Measurements from ENCODE around the gene IER5.

The IER5 gene

DNA sequence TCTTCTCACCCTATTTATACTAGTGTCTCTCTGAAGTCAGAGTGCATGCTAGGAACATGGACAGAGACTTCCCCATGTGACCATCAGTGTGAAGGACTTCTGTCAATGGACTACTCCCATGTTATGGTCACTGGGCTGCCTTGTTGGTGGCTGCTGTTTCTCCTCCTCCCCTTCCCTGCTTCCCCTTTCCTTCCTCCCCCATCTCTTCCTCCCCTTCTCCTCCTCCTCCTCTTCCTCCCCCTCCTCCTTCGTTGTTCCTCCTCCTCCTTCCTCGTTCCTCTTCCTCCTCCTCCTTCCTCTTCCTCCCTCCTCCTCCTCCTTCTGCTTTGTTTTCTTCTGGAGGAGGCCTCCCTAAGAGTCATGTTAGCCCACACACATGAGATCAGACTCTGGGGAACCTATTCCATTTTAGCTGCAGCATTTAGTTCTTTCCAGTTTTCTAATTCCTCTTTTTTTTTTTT, 35.8 kb downstream of the IER5 start:
- no peak for DNase-seq (ENCODE audit: low read depth)
- TF ChIP-seq, protein P1, sequence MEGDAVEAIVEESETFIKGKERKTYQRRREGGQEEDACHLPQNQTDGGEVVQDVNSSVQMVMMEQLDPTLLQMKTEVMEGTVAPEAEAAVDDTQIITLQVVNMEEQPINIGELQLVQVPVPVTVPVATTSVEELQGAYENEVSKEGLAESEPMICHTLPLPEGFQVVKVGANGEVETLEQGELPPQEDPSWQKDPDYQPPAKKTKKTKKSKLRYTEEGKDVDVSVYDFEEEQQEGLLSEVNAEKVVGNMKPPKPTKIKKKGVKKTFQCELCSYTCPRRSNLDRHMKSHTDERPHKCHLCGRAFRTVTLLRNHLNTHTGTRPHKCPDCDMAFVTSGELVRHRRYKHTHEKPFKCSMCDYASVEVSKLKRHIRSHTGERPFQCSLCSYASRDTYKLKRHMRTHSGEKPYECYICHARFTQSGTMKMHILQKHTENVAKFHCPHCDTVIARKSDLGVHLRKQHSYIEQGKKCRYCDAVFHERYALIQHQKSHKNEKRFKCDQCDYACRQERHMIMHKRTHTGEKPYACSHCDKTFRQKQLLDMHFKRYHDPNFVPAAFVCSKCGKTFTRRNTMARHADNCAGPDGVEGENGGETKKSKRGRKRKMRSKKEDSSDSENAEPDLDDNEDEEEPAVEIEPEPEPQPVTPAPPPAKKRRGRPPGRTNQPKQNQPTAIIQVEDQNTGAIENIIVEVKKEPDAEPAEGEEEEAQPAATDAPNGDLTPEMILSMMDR (IDR thresholded peaks at IDR 0.05; ENCODE audit: insufficient read depth, low read depth, low read length, missing control alignments): no peak
- H3K4me3 ChIP-seq (ENCODE audit: low read depth, low read length): no peak overlapping the region

DNA sequence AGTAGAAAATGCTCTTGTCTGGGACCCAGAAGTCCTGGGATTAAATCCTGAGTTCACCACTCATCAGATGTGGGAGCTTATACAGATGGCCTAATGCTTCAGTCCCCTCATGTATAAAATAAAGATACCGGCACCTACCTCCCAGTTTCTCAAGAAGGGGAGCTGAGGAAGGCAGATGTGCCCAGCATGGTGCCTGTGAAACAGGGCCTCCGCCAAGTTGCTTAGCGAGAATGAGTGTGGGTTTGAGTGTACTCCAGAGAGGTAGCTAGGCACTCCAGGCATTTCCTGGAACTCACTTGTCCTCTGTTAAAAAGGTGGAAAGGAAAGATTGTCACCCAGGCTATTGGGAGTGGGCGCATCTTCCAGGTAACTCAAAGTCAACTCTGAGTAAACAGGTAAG, 37.8 kb downstream of the IER5 start:
- no peak for DNase-seq (ENCODE audit: low read depth)
- H3K4me3 ChIP-seq (ENCODE audit: low read depth, low read length): no peak overlapping the region
- TF ChIP-seq, protein P1 (IDR thresholded peaks at IDR 0.05; ENCODE audit: insufficient read depth, low read depth, low read length, missing control alignments): no peak

DNA sequence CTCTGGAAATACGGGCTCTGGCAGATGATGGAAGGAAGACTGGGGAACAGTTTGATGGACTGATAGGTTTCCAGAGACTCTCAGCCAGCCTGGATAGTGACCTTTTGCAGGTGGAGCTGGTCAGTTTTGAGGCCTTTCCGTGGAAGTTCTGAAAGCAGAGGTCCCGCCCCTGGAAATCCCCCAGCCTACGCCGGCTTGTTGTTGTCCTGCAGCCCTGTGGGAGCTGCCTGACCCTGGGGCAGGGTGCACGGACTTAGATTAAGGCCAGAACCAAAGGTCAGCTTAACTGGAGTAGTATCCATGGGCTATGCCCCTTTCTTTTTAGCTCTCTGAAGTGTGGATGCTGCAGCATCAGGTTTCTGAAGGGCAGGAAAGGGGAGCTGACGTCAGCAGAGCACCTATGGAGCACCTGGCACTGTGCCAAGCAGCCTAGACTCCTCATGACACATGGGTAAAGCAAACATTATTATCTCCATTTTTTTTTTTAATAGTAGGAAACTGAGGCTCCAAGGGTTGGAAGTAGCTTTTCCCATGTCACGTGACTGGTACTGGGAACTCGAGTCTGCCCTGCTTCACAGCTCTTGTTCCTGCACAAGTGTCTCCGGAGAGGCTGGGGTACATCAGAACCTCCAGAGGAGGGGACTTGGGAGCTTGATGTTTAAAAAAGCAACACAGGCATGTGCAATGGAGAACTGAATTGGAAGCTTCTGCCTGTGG, 38.5 kb downstream of the IER5 start:
- H3K4me3 ChIP-seq (ENCODE audit: low read depth, low read length): no peak overlapping the region
- TF ChIP-seq, protein P1 (IDR thresholded peaks at IDR 0.05; ENCODE audit: insufficient read depth, low read depth, low read length, missing control alignments): no peak
- no peak for DNase-seq (ENCODE audit: low read depth)

DNA sequence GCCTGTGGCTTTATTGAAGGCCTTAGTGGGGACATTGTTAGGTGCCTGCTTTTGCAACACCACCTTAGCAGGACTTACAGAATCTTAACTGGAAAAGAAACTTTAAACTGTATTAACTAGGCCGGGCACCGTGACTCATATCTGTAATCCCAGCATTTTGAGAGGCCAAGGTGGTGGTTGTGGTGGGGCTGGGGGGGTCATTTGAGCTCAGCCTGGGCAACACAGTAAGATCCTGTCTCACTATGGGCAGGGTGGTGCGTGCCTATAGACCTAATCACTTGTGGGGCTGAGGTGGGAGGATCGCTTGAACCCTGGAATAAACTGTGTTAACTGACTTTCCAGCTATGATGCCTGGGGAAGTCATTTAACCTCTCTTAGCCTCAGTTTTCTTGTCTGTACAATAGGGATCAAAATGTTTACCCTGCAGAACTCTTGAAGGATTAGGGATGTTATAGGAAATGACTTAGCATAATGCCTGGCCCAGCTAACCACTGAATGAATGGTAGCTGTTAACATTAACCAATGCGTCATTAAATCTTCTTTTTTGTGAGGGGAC, 39.5 kb downstream of the IER5 start:
- peak; percentile 72 for DNase-seq (ENCODE audit: low read depth)
- H3K4me3 ChIP-seq (ENCODE audit: low read depth, low read length): no peak overlapping the region
- TF ChIP-seq, protein P1 (IDR thresholded peaks at IDR 0.05; ENCODE audit: insufficient read depth, low read depth, low read length, missing control alignments): no peak

DNA sequence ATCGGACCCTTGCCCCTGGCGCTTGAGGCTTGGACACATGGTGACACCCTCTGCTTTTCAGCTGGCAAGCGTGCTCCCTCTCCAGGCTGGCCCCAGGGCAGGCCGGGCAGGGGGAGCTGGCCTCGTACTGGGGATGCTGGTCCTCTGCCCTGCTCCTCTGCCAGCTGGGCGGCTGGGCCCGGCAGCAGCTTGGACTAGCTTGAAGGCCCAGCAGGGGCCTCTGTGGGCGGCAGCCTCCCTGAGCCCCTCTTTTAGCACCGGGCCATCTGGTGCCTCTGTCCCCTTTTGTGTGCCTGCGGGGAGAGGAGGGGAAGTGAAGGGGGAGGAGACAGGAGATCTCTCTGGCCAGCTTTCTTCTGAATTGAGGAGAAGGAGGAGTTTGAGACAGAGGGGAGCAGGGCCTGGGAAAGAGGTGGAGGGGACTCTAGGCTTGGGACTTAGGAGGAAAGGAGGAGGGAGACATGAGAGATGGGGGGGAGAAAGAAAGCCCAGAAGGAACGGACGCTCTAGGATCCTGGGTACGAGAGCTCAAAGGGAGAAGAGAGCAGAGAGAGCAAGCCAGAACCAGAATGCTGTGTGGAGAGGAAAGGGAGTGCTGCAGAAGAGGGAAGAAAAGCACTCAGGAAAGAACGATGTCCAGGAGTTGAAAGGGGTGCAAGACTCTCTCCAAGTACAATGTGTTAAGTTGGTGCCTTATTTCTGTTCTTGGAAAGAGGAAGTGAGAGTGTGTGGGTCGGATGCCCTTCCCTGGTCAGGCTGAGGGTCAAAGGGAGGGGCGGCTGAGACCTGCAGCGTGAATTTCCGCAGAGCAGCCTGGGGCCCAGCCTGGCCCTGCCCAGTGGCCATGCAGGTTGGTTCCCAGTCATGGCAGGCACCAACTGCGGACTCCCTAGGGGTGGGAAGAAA, 40.3 kb downstream of the IER5 start:
- TF ChIP-seq, protein P1 (IDR thresholded peaks at IDR 0.05; ENCODE audit: insufficient read depth, low read depth, low read length, missing control alignments): no peak
- peak; percentile 86 for DNase-seq (ENCODE audit: low read depth)

DNA sequence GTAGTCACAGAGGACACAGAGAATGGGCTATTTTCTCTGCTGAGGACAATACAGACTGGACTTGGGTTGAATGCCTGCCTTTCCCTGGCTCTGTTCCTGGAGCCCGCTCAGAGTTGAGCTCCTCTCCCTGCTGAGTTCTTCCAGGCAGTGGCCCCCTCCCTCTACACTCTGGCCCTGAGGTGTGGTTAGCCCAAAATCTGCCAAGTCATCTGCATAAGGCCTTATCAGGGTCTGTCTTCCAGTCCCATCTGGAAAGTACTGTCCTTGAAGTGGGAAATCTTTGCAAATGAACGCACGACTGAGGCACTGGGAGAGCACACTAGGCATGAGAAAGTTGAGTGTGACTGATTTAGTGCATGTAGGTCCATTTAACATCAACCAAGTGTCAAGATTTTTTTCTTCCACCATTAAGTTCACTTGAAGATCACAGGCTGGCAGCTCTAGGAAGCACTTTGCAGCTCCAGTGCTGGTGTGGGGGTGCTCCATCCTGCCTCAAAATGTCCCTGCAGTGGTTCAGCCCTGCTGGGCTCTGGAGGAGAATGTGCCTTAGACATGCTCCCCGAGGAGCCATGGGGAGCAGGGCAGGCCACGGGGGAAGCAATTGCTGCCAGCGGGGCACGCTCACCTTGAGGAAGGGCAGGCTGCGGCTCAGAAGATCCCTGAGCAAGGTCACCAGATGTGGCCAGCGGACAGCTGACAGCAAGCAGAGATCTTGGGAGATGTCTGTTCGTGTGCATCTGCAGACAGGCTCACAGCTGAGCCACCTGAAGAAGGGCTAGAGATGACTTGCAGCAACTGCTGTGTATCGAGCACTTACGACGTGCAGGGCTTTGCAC, 41.5 kb downstream of the IER5 start:
- H3K4me3 ChIP-seq (ENCODE audit: low read depth, low read length): peak overlapping the region; percentile 30
- DNase-seq (ENCODE audit: low read depth): peak; percentile 76
- TF ChIP-seq, protein P1 (IDR thresholded peaks at IDR 0.05; ENCODE audit: insufficient read depth, low read depth, low read length, missing control alignments): no peak

More for the DNA sequence above, 40.3 kb downstream of the IER5 start:
- peak overlapping the region; percentile 30 for H3K4me3 ChIP-seq (ENCODE audit: low read depth, low read length)

Data from GM12865 (cell line).